GM21447 (cell line): ENCODE results near the gene YWHAQ.

Experiments used
- ATAC-seq: cut with Tn5 transposase; IDR thresholded peaks from one replicate; pipeline ENCODE4 v1.9.1; 2021; ENCODE audit not compliant: unreplicated experiment

Gene YWHAQ

DNA sequence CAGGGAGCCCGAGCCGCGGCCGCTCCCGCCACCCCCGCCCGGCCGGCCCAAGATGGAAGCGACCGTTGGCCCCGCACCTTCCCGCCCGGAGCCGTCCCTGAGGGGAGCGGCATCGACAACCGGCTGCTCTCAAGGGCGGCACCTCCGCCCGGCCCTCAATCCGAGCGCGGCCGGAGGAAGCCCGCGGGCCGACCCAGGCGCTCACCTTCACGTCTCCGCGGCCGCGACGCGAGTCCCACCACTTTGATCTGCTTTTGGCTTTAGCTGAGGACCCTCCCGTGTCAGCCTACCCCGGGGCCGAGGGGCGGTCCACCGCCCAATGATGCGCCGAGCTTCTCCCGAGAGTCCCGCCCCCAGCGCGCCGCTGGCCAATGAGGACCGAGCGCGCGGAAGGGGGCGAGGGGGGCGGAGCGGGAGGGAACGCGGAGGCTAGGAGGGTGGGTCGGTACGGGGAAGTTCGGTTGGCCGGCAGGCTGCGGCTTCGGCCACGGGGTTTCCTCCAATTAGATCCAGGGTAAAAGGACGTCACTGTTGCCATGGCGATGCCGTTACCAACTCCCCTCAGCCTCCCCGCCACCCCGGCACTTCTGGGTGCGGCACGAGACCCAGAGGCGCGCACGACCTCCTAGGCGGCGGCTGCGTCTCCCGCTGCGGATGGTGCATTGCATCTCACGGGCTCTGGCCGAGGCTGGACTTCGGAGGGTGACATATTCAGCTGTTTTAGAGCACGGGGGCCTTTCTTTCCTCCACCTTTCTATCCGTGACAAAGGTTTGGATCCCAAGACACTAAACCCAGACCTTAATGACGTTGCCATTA lies at the start of gene YWHAQ:
TSS of gene YWHAQ (minus strand) at position 262 of the 817 bp plus-strand sequence. CDS start 545 bp downstream, outside the sequence.
- ATAC-seq, result peak; percentile 88

- no peak for ATAC-seq
Observed at GRCh38 chr2:9680082-9680481, 49.3 kb upstream of the YWHAQ start.

GRCh38 chr2:9679218-9679617 lies 48.4 kb upstream of the YWHAQ start:
- no peak for ATAC-seq

GRCh38 chr2:9678544-9678943 lies 47.7 kb upstream of the YWHAQ start:
- no peak for ATAC-seq

DNA sequence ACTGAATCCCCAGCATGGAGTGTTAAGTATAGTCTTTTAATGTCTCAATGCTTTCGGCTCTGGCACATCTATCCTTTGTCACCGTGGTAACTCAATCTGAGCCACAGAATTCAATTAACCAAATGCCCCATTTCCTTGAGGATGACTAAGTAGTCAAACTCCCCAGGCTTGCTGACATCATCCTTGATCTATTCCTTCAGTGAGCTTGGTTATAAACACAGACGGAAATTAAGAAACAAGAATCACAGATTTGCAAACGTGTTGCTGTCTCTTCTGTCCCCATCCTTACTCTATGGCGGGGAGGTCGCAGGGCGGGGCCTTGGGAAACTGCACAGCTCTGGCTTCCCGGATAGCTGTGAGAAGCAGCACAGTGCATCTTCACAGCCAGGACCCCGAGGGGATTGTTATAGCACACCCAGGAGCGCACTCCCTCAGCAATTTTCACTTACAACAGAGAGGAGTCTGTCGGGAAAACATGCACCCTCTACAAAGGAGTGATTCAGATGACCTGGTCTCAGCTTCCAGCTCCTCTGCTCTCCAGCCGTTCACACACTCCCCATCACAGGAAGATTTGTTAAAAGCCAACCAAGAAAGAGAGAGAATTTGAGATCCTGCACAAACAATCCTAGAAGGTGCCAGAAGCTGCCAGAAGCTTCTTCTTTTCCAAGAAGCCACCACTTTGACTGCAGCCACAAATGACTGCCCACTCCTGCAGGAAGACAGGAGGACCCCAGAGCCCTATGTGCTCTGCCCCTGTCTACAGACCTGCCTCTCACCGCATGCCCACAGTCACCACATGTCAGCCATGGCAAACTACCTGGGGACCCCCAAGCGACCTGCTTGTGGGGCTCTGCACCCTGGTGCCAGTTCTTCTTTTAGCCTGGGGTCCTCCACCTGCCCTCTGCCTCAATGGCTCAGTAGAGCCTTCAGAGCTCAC lies 44.9 kb upstream of the YWHAQ start:
- ATAC-seq, result no peak

DNA sequence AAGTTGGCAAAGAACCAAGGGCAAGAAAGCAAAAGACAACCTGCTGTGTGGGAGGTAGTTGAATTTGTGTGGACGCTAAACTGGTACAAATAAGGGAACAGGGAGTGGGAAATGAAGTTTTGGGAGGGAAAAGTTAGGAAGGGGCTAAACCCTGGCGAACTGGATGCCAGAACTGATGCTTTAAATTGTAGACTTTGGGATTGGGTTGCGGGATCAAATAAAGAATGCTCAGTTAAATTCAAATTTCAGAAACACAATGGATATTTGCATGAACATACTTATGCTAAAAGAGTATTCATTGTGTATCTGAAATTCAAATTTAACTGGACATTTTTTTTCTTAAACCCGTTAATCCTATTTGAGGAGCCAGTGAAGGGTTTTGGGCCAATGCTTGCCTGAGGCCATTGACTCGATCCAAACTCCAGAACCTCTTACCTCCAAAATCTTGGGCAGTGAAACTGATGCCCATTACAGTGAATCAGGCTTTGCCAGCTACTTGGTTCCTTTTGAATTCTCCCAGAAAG lies 44.2 kb upstream of the YWHAQ start:
- ATAC-seq, result no peak

DNA sequence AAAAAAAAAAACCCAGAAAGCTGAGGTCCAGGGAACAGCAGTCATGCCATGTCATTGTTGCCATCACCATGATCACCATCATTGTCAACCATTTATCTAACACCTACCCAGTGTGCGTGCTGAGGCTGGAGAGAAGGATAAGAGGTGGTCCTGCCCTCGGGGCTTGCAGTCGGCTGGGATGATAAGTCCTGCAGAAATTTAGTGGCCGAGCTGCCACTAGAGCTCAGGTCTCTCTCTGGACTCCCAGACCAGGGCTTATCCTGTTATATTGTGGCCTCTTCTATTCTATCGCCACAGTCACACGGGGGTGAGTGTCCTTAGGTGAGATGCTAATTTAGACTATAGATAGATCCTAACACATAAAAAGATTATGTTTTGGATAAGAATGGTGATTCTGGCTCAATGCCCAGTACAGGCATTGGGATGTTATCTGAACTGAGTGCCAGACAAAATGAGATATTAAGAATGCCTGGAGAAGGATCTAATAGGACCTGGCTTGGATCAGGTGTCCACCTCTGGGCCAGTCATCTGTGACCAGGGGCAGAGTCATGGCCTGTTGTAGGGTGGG lies 43.2 kb upstream of the YWHAQ start:
- ATAC-seq, result no peak

GRCh38 chr2:9668687-9669345 lies 38.0 kb upstream of the YWHAQ start:
- ATAC-seq, result no peak

- no peak for ATAC-seq
Observed at GRCh38 chr2:9667826-9668225, 37.0 kb upstream of the YWHAQ start.

DNA sequence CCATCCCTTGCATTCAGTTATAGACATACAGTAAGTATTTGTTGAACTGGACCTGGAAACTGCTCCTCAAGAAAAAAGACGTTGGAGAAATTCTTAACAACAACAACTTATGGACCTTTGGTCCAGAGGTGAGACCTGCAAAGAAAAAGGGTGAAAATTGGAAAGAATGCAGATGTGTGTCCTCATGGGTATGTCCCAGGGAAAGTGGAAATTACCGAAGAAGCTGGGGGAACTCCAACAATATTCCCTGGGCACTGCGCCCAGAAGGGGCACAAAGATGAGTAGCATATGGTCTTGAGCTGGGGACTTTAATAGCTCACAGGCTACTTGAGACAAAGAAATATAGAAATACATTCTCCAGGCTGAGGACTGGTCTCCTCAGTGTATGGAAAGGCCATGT lies 35.5 kb upstream of the YWHAQ start:
- no peak for ATAC-seq

DNA sequence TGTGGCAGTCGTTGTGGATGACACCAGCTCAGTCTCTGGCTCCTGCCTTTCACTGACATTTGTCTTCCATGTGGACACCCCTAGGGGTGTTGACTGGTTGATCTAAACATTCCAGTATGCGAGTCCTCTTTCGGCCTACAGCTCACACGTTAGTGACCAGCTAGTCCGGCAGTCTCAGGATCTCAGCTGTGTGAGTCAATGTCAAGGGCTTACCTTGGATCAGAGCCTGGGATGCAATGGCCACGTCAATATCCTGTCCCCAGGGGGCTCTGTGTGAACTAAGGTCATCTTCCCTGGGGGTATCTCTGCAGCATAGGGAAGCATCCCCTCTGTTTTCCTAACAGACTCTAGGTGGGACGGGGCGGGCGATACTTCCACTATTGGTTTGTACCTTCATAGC lies 35.1 kb upstream of the YWHAQ start:
- ATAC-seq, result no peak

GRCh38 chr2:9664365-9664764 lies 33.6 kb upstream of the YWHAQ start:
- no peak for ATAC-seq

DNA sequence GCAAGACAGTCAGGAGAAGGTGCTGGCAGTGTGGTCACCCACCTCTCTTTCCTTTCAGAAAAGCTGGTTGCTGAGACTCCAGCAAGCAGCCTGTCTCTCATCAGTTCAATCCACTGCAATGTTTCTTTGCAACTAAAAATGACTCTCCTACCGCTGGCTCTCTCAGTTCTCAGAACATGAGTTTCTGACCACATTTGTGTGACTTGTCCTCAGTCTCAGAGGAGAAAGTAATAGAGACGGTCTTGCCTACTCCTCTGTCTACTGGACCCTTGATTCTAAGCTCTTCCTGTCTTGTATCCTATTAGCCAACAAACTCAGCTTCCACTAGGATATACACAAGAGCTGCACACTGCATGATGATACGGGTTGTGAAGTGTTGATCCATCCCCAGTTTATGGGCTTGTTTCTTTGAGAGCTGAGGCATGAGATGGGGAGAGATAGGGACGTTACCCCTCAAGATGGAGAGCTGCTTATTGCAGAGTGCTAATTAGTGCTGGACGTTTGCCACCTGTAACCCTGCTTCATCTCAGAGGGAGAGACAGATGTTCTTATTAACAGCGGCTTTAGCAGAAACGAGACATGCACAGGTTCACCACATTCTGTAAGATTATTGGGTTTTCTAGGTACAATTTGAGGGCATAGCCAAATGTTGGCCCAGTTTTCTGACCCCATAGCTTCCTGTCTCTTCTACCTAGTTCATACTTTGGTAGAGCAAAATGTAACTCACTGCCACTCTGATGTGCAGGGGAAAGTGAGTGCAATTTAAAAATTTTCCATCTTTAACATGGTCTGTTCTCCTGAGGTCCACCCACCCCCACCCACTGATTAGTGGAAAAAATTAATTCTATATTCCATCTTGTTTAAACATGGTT lies 32.4 kb upstream of the YWHAQ start:
- peak; percentile 66 for ATAC-seq

DNA sequence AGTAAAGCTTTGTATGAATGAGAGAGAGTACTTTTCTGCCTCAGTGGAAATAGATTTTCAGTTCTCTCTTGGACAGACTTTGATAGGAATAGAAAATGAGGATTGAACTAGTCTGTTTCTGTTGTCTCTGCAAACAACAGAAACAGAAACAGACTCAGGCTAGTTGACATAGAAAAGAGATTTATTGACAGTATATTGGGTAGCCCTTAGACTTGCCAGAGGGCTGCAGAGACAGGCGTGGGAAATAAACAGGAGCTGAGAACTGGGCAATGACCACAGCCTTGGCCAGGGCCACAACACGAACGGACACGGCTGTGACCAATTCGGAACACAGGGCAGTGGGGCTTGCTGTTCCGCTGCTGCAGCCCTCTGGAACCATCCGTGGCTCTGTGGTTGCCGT lies 30.5 kb upstream of the YWHAQ start:
- no peak for ATAC-seq

GRCh38 chr2:9660781-9661180 lies 30.0 kb upstream of the YWHAQ start:
- no peak for ATAC-seq

- no peak for ATAC-seq
Observed at GRCh38 chr2:9660154-9660553, 29.4 kb upstream of the YWHAQ start.

DNA sequence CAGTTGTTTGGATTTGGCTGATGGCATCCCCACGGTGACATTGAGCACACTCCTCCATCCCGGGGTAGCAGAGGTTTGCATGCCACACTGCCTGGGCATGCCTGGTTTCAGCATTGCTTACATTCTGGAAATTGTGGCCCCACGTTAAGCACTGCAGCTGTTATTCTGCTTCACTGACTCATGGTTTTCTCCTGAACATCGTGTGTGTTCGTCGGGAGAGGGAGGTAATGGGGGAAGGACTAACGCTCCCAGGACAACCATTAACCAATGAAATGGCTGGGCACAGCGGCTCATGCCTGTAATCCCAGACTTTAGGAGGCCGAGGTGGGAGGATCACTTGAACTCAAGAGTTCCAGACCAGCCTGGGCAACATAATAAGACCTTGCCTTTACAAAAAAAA lies 28.2 kb upstream of the YWHAQ start:
- ATAC-seq, result no peak

GRCh38 chr2:9657731-9658130 lies 26.9 kb upstream of the YWHAQ start:
- no peak for ATAC-seq

- ATAC-seq, result no peak
Observed at GRCh38 chr2:9657083-9657482, 26.3 kb upstream of the YWHAQ start.

- peak; percentile 92 for ATAC-seq
Observed at GRCh38 chr2:9656270-9656766, 25.5 kb upstream of the YWHAQ start.
